HG02610 (cell line): ENCODE results near the gene SOHLH1.
"Not testable (repeated sequence)": the region's sequence is repeated elsewhere in the genome, so short reads cannot be mapped to it uniquely, and the experiment has no call there.

Experiments used
- ATAC-seq: cut with Tn5 transposase; IDR thresholded peaks from one replicate; pipeline ENCODE4 v1.9.1; 2021; ENCODE audit warnings: mild to moderate bottlenecking, moderate library complexity; ENCODE audit not compliant: unreplicated experiment

The SOHLH1 gene

DNA sequence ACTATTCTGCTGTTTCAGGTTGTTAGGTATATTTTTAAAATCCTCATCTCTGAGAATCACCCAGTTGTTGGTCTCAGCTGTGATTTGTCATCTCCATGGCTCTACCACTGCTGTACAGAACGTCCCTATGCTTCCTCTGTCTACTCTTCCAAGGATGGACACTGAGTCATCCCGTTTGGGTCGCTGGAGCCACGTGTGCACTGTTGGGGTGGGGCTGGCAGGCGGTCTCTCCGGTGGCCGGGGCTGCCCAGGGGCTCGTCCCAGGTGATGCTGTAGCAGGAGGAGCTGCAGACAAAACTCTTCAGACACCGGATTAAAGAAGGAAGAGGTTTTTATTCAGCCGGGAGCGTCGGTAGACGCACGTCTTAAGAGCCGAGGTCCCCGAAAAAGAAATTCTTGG, 19.2 kb downstream of the SOHLH1 start:
- no peak for ATAC-seq

DNA sequence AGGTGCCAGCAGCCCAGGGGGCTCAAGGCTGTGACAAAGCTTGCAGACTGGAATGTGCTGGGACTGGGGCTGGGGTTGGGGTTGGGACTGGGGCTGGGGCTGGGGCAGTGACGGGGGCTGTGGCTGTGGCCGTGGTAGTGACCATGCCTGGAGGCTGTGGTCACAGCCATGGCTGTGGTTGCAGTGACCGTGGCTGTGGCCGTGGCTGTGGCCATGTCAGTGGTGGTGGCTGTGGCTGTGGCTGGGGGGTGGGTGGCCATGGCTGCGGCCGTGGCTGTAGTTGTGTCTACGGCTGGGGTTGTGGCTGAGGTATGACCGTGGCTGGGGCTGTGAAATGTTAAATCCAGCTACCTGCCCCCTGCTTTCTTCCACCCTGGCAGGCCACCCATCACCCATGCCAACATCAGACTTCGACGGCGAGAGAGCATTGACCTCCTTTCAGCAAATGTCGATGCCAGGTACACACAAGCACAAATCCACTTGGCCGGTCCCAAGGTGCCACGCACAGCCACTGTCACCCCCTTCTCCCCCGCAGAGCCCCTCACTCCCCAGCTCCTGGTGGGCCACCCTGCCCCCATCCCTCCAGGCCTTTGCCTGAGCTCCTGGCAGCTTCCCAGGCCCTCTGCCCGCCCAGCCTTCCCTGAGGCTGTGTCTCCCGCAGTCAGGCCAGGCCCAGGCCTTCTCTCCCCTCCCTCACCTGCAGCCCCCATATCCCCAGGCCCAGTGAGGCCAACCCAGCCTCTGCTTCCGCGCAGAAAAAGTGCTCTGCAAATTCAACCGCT, 20.9 kb downstream of the SOHLH1 start:
- ATAC-seq, result no peak

DNA sequence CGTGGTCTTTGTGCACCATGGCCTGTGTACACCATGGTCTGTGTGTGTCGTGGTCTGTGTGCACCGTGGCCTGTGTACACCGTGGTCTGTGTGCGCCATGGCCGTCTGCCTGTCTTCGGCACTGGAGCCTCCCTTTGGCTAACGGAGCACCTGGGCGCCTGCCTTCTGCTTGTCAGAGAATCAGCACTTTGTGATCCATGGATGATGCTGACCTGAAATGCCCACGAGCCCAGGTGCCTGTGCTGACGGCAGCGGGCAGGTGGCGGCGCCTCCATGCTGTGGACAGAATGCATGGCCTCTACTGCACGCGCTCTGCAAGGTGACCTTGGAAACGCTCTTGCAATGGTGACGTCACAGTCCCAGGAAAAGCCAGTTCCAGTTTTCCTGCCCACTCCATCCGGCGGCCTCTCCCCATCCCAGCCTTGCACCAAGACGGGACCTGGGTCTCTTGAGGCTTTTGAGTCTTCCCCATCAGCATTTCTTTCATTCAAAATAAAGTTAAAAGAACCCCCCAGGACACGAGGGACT, 21.6 kb downstream of the SOHLH1 start:
- ATAC-seq, result no peak

GRCh38 chr9:135676891-135677290, 22.4 kb downstream of the SOHLH1 start:
- no peak for ATAC-seq

GRCh38 chr9:135674977-135675376, 24.3 kb downstream of the SOHLH1 start:
- no peak for ATAC-seq

DNA sequence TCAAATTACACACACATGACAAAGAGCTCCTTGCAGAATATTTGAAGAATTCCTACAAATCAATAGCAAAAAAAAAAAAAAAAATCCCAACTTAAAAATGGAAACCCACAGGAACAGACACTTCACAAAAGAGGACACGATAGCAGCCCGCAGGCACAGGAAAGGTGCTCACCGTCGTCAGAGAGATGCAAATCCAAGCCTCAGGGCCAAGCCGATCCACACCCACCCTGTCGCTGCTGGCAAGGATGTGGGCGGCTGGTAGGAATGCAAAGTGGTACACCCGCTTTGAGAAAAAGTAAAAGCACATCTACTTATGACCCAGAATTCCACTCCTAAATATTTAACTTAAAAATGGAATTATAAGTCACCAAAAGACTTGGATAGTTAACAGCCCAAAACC, 25.3 kb downstream of the SOHLH1 start:
- ATAC-seq, result no peak

DNA sequence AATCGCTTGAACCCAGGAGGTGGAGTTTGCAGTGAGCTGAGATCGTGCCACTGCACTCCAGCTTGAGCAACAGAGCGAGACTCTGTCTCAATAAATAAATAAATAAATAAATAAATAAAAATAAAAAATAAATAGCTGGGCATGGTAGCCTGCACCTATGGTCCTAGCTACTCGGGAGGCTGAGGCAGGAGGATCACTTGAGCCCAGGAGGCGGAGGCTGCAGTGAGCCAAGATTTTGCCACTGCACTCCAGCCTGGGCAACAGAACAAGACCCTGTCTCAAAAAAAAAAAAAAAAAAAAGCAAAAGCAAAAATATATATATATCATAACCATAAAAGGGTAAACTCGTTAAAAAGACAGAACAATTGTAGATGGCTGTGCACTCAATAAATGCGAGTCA, 26.5 kb downstream of the SOHLH1 start:
- ATAC-seq, result not testable (repeated sequence)

DNA sequence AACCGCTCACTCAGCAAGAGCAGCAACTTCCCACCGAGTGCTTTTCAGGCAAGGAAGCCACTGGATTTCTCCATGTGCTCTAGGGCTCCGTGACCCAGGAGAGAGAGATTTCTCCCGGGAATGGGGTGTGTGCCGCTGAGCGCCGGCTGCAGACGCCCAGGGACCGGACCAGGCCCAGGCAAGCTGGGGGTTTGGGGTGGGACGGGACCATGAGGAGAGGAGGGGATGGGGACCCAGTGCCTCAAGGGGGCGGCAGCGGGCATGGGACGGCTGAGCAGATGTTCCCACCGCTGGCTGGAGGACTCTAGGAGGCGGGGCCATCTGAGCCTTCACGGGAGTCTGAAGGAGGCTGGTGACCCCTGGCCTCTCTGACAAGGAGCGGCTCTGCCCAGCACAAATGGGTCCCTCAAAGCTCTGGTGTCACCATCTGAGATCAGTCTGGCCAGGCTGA, 27.7 kb downstream of the SOHLH1 start:
- no peak for ATAC-seq

- ATAC-seq, result no peak
Observed at GRCh38 chr9:135670721-135671590, 28.3 kb downstream of the SOHLH1 start.

DNA sequence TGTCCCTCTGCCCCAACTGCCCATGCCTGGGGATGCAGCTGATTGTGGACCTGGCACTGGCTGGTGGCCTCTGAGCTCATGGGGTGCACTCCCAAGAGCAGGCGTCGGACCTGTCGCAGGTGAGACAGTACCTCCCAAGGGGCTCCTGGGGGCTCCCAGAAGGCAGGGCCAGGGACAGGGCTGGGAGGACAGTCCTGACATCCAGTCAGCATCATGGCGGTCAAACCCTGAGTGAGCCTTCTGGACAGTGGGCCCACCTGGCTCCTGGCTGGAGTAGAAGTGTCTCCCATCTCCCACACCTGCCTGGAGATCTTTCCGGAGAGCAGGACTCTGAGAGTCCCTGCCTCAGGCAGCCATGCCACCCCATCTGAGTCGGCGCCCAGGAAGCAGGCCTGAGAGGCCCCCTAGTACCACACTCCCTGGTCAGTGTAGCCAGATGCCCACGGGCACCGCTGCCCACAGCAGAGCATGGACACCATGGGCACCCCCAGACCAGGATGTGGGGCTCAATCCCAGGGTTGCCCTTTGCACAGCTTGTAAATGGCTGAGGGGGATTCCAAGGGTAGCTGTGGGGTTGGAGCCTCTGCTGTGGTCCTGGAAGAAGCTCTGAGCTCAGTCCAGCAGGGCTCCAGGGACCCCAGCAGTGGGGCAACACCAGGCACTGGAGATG, 29.5 kb downstream of the SOHLH1 start:
- ATAC-seq, result no peak

DNA sequence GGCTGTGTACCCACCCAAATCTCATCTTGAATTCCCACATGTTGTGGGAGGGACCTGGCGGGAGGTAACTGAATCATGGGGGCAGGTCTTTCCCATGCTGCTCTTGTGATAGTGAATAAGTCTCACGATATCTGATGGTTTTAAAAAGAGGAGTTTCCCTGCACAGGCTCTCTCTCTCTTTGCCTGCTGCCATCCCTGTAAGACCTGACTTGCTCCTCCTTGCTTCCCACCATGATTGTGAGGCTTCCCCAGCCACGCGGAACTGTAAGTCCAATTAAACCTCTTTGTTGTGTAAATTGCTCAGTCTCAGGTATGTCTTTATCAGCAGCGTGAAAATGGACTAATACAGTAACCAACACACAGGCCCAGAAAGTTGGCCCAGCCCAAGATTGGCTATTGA, 30.3 kb downstream of the SOHLH1 start:
- ATAC-seq, result not testable (repeated sequence)

DNA sequence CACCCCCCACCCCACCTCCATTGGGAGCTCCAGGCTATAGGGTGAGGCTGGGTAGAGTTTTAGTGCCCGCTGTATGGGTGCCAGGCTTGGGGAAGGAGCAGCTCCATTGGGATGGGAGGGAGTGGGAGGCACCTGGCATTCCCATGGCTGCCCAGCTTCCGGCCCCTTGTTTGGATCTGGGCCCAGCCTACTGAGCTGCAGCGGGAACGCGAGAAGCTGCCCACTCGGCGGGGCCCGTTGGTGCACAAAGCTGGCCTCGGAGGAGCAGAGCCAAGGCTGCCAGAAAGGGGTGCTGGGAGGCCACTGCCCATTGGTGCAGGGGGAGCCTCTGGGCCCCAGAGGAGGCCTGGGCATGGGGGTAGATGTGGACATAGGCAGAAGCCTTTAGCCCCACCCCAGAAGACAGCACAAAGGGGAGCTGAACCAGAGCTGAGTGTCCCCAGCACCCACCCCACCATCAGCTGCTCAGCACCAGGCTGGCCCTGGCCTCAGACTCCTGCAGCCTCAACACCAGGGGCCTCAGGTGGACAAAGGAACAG, 31.7 kb downstream of the SOHLH1 start:
- ATAC-seq, result no peak

DNA sequence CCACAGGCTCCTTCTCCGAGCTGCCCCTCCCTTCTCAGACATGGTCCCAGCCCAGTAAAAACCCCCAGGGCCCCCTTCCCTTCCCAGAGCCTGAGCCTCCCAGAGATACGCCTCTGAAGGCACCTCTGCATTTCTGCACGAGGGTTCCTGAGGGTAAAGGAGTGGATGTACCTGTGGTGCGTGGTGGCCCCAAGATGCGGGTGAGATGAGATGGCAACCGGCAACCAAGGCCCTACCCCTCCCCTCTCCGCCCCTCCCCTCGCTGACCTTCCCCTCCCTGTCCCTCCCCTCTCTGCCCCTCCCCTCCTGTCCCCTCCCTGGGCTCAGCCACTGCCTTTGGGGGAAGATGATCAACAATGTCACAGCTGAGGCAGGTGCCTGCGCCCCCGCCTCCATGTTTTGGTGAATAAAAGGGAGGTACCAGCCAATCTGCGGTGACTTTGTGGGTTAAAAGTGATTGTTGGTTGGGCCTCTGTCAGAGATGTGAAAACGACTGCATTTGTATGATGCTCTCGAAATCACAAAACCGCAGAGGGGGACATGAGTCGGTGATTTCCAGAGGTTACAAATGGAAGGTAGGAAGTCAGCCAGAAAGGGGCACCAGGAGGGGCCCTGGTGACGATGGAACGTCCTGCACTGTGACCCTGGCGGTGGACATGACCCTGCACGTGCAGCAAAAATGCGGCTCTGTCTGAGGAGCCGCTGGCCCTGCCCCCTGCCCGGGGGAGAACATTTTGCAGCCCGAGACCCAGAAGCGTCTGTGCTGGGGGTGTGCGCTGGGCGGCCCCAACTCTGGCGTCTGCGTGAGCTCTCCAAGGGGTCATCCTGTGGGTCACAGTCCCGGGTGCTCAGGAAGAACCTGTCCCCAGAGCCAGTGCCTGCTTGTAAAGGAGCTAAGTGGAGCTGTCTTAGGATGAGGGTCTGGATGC, 32.5 kb downstream of the SOHLH1 start:
- ATAC-seq, result no peak

- ATAC-seq, result no peak
Observed at GRCh38 chr9:135665795-135666189, 33.5 kb downstream of the SOHLH1 start.

- ATAC-seq, result no peak
Observed at GRCh38 chr9:135664801-135665794, 34.2 kb downstream of the SOHLH1 start.

DNA sequence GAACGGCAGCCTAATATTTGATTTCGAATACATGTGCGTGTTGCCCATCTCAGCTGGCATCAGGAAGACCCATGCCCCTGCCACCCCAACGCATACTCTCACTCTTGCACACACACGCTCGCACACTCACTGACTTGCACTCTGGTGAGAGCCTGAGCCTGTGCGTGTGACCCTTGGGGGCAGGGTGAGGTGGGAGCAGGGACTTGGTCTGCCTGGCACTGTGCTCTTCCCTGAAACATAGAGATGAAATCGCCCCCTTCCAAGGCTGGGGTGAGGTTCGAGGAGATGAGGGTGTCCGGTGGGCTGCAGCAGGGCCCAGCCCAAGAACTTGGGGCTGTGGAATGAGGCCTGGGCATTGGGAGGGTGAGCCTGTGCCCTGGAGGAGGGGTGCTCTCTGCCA, 35.0 kb downstream of the SOHLH1 start:
- ATAC-seq, result no peak

DNA sequence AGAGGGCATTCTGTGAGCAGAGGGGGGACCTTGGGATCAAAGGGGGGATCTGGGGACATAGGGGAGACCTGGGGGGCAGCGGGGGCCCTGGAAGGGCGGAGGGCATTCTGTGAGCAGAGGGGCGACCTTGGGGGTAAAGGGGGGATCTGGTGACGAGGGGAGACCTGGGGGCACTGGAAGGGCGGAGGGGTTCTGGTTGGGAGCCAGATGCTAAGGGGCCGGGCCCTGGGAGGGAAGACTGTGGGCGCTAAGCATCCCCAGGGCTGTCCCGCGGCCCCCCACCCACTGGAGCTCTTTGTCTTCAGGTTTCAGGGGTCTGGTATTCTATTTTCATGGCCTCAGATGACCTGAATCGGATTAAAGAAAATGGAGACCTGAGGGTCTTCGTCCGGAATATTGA, 35.4 kb downstream of the SOHLH1 start:
- no peak for ATAC-seq

DNA sequence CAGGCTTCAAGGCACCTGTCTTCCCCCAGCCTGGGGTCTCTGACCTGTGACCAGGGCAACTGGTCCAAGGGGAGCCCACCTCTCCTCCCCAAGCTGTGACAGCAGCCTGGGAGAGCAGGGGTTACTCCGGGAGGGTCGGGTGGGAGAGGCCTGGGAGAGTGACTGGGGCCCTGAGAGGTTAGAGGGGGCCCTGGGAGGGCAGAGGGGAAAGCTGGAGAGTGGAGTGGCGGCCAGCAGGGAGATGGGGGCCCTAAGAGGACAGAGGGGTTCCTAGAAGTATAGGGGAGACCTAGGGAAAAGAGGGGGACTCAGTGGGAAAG, 35.9 kb downstream of the SOHLH1 start:
- no peak for ATAC-seq
